PC-9 (cell line): ENCODE results near the gene TBC1D14. TPM values are rescaled to one million over a fixed set of nuclear protein-coding genes. Genes with fewer than 3 reads are reported as not detected.

Source experiments
- BruUV-seq: library from RNA; stranded (reverse); fragments of 400-500 nt; replicated peaks from 2 replicates; lab custom pipeline; 2021; lab: Mats Ljungman, UMichigan
- CTCF ChIA-PET: fragments of 300-600 bp; sonication (Branson Sonifier 250); formaldehyde crosslinking; loops from one replicate; lab custom pipeline; 2022; ENCODE audit warnings: antibody characterized with exemption; lab: Charles Lee
- POLR2A ChIA-PET: fragments of 300-600 bp; sonication (Branson Sonifier 250); formaldehyde crosslinking; loops from one replicate; lab custom pipeline; 2022; ENCODE audit warnings: antibody characterized with exemption; ENCODE audit not compliant: unreplicated experiment; lab: Charles Lee
- DNase-seq, 2 experiments: peaks; one replicate each; pipeline versions ENCODE4 v3.0.0 to v3.0.0-alpha.2; 2015 to 2022; ENCODE audit warnings: mixed read lengths in 1 of 2
- H2AFZ ChIP-seq: fragments of 200-600 bp; sonication (generic); 2 replicates; pipeline ENCODE4 v1.8.1; 2017; ENCODE audit warnings: antibody characterized with exemption
- H3F3A ChIP-seq: fragments of 200-600 bp; sonication (generic); 2 replicates; pipeline ENCODE4 v1.8.1; 2017; ENCODE audit warnings: antibody characterized with exemption, mild to moderate bottlenecking, low read depth; ENCODE audit not compliant: insufficient read depth
- H3K27ac ChIP-seq: fragments of 200-600 bp; sonication (generic); 2 replicates; pipeline ENCODE4 v1.6.1; 2016; ENCODE audit warnings: mixed run types
- H3K27me3 ChIP-seq: fragments of 200-600 bp; sonication (generic); 2 replicates; pipeline ENCODE4 v1.6.1; 2016; ENCODE audit warnings: low read depth, mixed run types; ENCODE audit not compliant: insufficient read depth
- H3K36me3 ChIP-seq: fragments of 200-600 bp; sonication (generic); 2 replicates; pipeline ENCODE4 v1.6.1; 2016; ENCODE audit warnings: low read depth, mixed run types
- H3K4me1 ChIP-seq: fragments of 200-600 bp; sonication (generic); replicated peaks from 2 replicates; pipeline ENCODE4 v1.6.1; 2016; ENCODE audit warnings: mixed run types; ENCODE audit not compliant: insufficient read depth
- H3K4me2 ChIP-seq: fragments of 200-600 bp; sonication (generic); 2 replicates; pipeline ENCODE4 v1.6.1; 2017; ENCODE audit warnings: mixed run types
- H3K4me3 ChIP-seq: fragments of 200-600 bp; sonication (generic); 2 replicates; pipeline ENCODE4 v1.6.1; 2016; ENCODE audit warnings: mixed run types
- H3K79me2 ChIP-seq: fragments of 200-600 bp; sonication (generic); 2 replicates; pipeline ENCODE4 v1.6.1; 2017; ENCODE audit warnings: low read depth, mixed run types
- H3K9me2 ChIP-seq: fragments of 200-600 bp; sonication (generic); 2 replicates; pipeline ENCODE4 v1.8.1; 2017; ENCODE audit warnings: mild to moderate bottlenecking; ENCODE audit not compliant: insufficient read depth
- H3K9me3 ChIP-seq: fragments of 200-600 bp; sonication (generic); 2 replicates; pipeline ENCODE4 v1.8.1; 2016; ENCODE audit warnings: low read depth; ENCODE audit not compliant: insufficient read depth
- H4K20me1 ChIP-seq: fragments of 200-600 bp; sonication (generic); 2 replicates; pipeline ENCODE4 v1.8.1; 2017; ENCODE audit not compliant: insufficient read depth
- EZH2 ChIP-seq: fragments of 200-600 bp; sonication (generic); IDR thresholded peaks from 2 replicates; pipeline ENCODE4 v1.8.0; 2017; ENCODE audit warnings: antibody characterized with exemption, low read depth
- intact Hi-C: fragments of 100-400 bp; cut with micrococcal nuclease; formaldehyde crosslinking; loops from one replicate; pipeline ENCODE4 v1.10.0; 2022; ENCODE audit not compliant: unreplicated experiment
- total RNA-seq: library from RNA; stranded (reverse); gene quantifications from 2 replicates; pipeline ENCODE4 v1.2.3, GENCODE V29; 2021
- TF ChIP-seq, protein P1 (sequence below): fragments of 200-600 bp; sonication (generic); conservative IDR thresholded peaks from 2 replicates; pipeline ENCODE4 v1.6.1; 2017; ENCODE audit warnings: mixed run types, antibody characterized with exemption, mild to moderate bottlenecking, moderate library complexity

TBC1D14 gene
- total RNA-seq, 1 experiment from 2014 or later = 46.2 TPM

DNA sequence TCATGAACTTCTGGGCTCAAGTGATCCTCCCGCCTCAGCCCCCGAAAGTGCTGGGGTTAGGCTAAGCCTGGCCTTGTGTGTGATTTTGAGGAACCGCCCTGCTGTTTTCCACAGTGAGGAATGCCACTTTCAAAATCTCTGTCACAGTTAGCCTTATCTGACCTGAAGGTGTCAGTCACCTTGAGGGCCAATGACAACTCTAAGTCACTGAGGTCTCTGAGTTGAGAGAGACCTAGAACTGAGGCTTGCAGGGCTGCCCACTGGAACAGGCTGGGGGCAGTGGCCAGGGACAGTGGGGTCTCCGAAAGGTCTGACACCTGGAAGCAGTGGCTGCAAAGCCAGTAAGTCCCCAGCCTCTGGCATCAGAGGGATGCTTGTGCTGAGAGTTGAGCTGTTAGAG lies 139.7 kb downstream of the TBC1D14 start:
- TF ChIP-seq, protein P1, sequence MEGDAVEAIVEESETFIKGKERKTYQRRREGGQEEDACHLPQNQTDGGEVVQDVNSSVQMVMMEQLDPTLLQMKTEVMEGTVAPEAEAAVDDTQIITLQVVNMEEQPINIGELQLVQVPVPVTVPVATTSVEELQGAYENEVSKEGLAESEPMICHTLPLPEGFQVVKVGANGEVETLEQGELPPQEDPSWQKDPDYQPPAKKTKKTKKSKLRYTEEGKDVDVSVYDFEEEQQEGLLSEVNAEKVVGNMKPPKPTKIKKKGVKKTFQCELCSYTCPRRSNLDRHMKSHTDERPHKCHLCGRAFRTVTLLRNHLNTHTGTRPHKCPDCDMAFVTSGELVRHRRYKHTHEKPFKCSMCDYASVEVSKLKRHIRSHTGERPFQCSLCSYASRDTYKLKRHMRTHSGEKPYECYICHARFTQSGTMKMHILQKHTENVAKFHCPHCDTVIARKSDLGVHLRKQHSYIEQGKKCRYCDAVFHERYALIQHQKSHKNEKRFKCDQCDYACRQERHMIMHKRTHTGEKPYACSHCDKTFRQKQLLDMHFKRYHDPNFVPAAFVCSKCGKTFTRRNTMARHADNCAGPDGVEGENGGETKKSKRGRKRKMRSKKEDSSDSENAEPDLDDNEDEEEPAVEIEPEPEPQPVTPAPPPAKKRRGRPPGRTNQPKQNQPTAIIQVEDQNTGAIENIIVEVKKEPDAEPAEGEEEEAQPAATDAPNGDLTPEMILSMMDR = no peak
- TF ChIP-seq EZH2 = no peak
- intact Hi-C loops = no loop called here
- BruUV-seq = no TSS peak
- H3F3A ChIP-seq = no peaks in the 10 kb centered on the region
- H2AFZ ChIP-seq = no peak overlapping the region
- H3K27me3 ChIP-seq = no peaks in the 10 kb centered on the region
- no peak for DNase-seq
- 0 out of 2 replicates have a peak, but pooled peaks cover 6% of the 10 kb centered on the region for H3K4me1 ChIP-seq
- H3K27ac ChIP-seq = no peak overlapping the region
- H3K9me3 ChIP-seq = no peaks in the 10 kb centered on the region
- ChIA-PET CTCF (no interaction called here), POLR2A (no interaction called here)
- no peak overlapping the region for H3K4me3 ChIP-seq
- H4K20me1 ChIP-seq = 0 out of 2 replicates have a peak, but pooled peaks cover 4% of the 10 kb centered on the region
- no peak overlapping the region for H3K4me2 ChIP-seq
- no peaks in the 10 kb centered on the region for H3K36me3 ChIP-seq
- peaks cover 22% of the 10 kb centered on the region for H3K79me2 ChIP-seq
- H3K9me2 ChIP-seq = no peaks in the 10 kb centered on the region

DNA sequence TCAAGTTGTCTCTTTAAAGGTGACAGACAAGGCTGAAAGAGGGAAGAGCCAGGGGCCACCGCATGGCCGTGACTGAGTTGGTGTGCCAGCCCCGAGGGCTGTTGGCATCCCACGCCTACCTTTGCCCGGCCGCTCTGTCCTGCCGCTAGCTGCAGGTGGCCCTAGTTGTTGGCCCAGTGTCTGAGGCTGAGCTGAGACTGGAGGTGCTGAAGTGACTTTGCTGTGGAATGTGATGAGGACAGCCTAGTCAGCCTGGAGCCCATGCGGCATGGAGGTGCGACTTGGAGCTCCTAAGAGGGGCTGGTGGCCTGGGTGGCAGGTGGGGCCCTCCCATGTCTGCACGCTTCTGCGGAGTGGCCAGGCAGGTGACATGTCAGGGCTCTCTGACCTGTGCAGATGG lies 140.1 kb downstream of the TBC1D14 start:
- H3K36me3 ChIP-seq = no peaks in the 10 kb centered on the region
- H4K20me1 ChIP-seq = 0 out of 2 replicates have a peak, but pooled peaks cover 1% of the 10 kb centered on the region
- no peak for TF ChIP-seq EZH2
- TF ChIP-seq, protein P1 = no peak
- intact Hi-C loops = no loop called here
- 0 out of 2 replicates have a peak, but pooled peaks cover 2% of the 10 kb centered on the region for H3K4me1 ChIP-seq
- H3K4me2 ChIP-seq = no peak overlapping the region
- H3F3A ChIP-seq = no peaks in the 10 kb centered on the region
- CTCF ChIA-PET = no interaction called here
- H3K9me3 ChIP-seq = no peaks in the 10 kb centered on the region
- H3K9me2 ChIP-seq = no peaks in the 10 kb centered on the region
- no peak for DNase-seq
- peaks cover 18% of the 10 kb centered on the region for H3K79me2 ChIP-seq
- H2AFZ ChIP-seq = no peak overlapping the region
- H3K4me3 ChIP-seq = no peak overlapping the region
- POLR2A ChIA-PET = no interaction called here
- H3K27me3 ChIP-seq = no peaks in the 10 kb centered on the region
- H3K27ac ChIP-seq = no peak overlapping the region
- no TSS peak for BruUV-seq

DNA sequence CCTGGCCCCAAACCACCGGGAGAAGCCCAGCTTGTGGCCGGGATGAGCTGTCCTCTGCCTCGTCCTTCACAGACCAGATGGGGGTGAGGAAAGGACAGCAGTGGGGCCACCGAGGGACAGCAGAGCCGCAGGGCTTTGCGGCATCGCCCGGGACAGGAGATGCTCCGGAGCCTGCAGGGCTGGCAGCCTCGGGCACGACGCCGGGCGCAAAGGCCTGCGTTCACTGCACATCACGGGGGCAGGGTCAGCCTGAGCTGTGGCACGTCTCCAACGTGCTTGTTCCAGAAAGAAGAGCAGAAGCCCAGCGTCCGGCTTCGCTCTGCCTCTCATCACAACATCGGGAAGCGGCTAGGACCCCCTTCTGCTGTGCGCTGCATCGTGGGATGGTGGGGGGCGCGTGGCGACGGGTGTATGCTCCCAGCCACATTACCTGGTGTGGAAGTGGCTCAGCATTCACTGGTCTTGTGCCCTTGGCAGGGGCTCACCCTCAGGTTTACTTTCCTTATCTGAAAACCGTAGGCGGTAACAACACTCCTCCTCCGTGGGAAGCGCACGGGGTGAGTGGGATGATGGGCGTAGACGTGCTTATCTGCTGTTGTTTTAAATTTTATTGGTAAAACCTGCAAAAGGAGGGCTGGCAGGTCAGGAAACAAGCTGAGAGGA lies 141.0 kb downstream of the TBC1D14 start:
- Histone ChIP-seq H3K36me3 (no peaks in the 10 kb centered on the region), H3K4me1 (no peaks in the 10 kb centered on the region), H4K20me1 (no peaks in the 10 kb centered on the region), H3F3A (no peaks in the 10 kb centered on the region), H3K79me2 (peaks cover 9% of the 10 kb centered on the region), H3K9me2 (no peaks in the 10 kb centered on the region), H2AFZ (no peak overlapping the region), H3K4me3 (no peak overlapping the region), H3K9me3 (no peaks in the 10 kb centered on the region), H3K4me2 (no peak overlapping the region), H3K27ac (no peak overlapping the region), H3K27me3 (no peaks in the 10 kb centered on the region)
- CTCF ChIA-PET = no interaction called here
- POLR2A ChIA-PET = interaction anchor here (0.7 kb wide), 1 partner anchor 17 kb away, joined by 5 read pairs; the partner anchor contains the start of gene GRPEL1
- intact Hi-C loops = no loop called here
- TF ChIP-seq, protein P1 = no peak
- TF ChIP-seq EZH2 = no peak
- DNase-seq = no peak
- no TSS peak for BruUV-seq
